ENCODE results near the gene CTSL. TPM values are rescaled to one million over a fixed set of nuclear protein-coding genes. Genes with fewer than 3 reads are reported as not detected.

Gene CTSL
- total RNA-seq, 3 donors from 2014 or later: 10.9 to 14.4 (median 13.2) TPM

GRCh38 chr9:87708546-87708945, 17.4 kb upstream of the CTSL start:
- Mint-ChIP-seq H3K4me1 (ENCODE audit: low read depth) (peaks cover 38% of the 10 kb centered on the region), H3K36me3 (ENCODE audit: insufficient read depth) (no peaks in the 10 kb centered on the region), H3K27me3 (ENCODE audit: low read depth) (no peaks in the 10 kb centered on the region), H3K4me3 (peak overlapping the region; percentile 29), H3K9me3 (no peaks in the 10 kb centered on the region)
- ATAC-seq (peak in 1 of 2 donors; percentile 23), DNase-seq (no peak)

- Mint-ChIP-seq H3K4me3 (peak overlapping the region; percentile 29), H3K27me3 (ENCODE audit: low read depth) (no peaks in the 10 kb centered on the region), H3K36me3 (ENCODE audit: insufficient read depth) (no peaks in the 10 kb centered on the region), H3K4me1 (ENCODE audit: low read depth) (peaks cover 40% of the 10 kb centered on the region), H3K9me3 (no peaks in the 10 kb centered on the region)
- no peak for DNase-seq
- ATAC-seq: peak; percentile 76 to 88
Measured at GRCh38 chr9:87708986-87709728, 16.8 kb upstream of the CTSL start.

DNA sequence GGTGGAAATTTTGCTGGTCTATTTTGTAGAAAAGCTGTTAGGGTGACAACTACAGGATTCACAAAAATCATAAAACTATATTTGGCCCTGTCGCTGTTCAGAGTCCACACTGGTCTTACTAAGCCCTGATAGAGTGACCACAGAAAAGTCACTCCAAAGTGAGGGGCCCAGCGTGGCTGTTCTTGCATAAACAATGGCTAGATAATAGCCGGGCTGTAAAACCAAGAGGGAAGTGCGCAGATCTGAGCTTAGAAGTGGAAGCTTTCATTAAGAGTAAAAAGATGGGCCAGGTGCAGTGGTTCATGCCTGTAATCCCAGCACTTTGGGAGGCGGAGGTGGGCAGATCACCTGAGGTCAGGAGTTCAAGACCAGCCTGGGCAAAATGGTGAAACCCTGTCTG, 15.5 kb upstream of the CTSL start:
- DNase-seq (no peak), ATAC-seq (no peak)
- H3K27me3 Mint-ChIP-seq (ENCODE audit: low read depth): no peaks in the 10 kb centered on the region
- H3K4me1 Mint-ChIP-seq (ENCODE audit: low read depth): peaks cover 42% of the 10 kb centered on the region
- no peak overlapping the region for H3K4me3 Mint-ChIP-seq
- no peaks in the 10 kb centered on the region for H3K9me3 Mint-ChIP-seq
- H3K36me3 Mint-ChIP-seq (ENCODE audit: insufficient read depth): no peaks in the 10 kb centered on the region

- no peak for ATAC-seq
- Mint-ChIP-seq H3K4me3 (no peak overlapping the region), H3K9me3 (no peaks in the 10 kb centered on the region), H3K4me1 (ENCODE audit: low read depth) (peaks cover 42% of the 10 kb centered on the region), H3K27me3 (ENCODE audit: low read depth) (no peaks in the 10 kb centered on the region), H3K36me3 (ENCODE audit: insufficient read depth) (no peaks in the 10 kb centered on the region)
- no peak for DNase-seq
Measured at GRCh38 chr9:87711857-87712800, 13.8 kb upstream of the CTSL start.

DNA sequence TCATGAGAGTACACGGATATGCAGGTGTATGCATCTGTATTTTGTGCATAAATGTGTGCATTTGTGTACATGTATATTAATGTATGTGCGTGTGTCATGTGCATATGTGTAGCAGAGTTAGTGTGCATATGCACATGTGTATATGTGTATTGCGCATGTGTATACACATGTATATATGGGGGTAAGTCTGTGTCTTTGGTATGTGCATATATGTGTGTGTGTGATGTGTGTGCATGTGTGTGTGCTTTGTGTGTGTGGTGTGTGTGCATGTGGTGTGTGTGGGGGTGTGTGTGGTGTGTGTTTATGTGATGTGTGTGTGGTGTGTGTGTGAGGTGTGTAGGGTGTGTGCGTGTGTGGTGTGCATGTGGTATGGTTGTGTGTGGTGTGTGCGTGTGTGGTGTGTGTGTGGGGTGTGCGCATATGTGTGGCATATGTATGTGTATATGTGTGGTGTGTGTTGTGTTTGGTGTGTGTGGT, 13.1 kb upstream of the CTSL start:
- Mint-ChIP-seq H3K27me3 (ENCODE audit: low read depth) (no peaks in the 10 kb centered on the region), H3K9me3 (no peaks in the 10 kb centered on the region), H3K36me3 (ENCODE audit: insufficient read depth) (no peaks in the 10 kb centered on the region), H3K4me1 (ENCODE audit: low read depth) (peaks cover 37% of the 10 kb centered on the region), H3K4me3 (no peak overlapping the region)
- no peak for DNase-seq
- ATAC-seq: peak in 1 of 2 donors; percentile 4

DNA sequence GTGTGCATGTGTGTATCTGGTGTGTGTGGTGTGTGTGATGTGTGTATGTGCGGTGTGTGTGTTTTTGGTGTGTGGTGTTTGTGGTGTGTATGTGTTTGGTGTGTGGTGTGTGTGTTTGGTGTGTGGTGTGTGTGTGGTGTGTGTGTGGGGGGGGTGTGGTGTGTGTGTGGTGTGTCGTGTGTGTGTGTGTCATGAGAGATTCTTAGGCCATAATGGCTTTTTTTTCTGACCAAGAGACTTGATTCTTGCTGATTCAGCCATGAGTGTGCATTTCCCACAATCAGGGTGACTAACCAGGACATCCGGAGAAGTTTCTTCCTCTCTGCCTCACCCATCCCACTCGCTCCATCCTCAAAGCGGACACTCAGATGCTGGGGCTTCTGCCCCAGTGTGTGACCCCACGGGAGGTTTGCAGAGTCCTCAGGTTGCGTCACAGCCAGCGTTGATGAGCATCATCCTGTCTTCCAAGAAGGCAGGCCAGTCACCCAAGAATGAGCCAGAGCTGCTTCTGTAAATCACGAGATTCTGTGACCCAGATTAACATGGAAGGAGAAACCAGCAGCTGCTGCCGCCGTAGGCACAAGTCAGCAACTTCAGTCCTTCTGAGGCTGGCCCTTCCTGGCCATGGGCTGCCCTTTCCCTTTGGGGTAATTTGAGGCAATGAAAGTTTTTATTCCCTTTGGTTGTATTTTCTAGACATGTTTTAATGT, 12.5 kb upstream of the CTSL start:
- Mint-ChIP-seq H3K36me3 (ENCODE audit: insufficient read depth) (no peaks in the 10 kb centered on the region), H3K4me3 (no peak overlapping the region), H3K27me3 (ENCODE audit: low read depth) (no peaks in the 10 kb centered on the region), H3K9me3 (no peaks in the 10 kb centered on the region), H3K4me1 (ENCODE audit: low read depth) (peaks cover 33% of the 10 kb centered on the region)
- peak; percentile 36 to 66 for ATAC-seq
- no peak for DNase-seq

GRCh38 chr9:87713988-87714330, 12.0 kb upstream of the CTSL start:
- Mint-ChIP-seq H3K9me3 (no peaks in the 10 kb centered on the region), H3K4me3 (no peak overlapping the region), H3K4me1 (ENCODE audit: low read depth) (peaks cover 28% of the 10 kb centered on the region), H3K27me3 (ENCODE audit: low read depth) (no peaks in the 10 kb centered on the region), H3K36me3 (ENCODE audit: insufficient read depth) (no peaks in the 10 kb centered on the region)
- ATAC-seq (no peak), DNase-seq (no peak)

DNA sequence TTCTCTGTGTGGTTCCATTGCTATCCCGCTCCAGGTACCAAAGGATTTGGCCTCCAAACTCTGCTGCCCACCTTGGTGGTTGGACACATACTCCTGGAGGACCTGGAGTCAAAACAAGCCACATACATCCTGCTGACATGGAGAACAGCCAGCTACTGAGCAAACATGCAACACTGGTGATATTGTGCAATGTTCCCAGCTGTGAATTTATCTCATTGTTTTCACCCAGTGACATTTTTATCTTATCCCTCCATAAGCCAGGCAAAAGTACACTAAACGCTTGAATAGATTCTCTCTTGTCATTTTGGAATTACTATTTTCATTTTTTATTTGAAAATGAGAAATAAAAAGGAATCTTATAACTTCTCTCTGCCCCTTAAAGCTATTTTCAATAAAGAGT, 11.1 kb upstream of the CTSL start:
- Mint-ChIP-seq H3K27me3 (ENCODE audit: low read depth) (no peaks in the 10 kb centered on the region), H3K4me1 (ENCODE audit: low read depth) (peaks cover 19% of the 10 kb centered on the region), H3K4me3 (no peak overlapping the region), H3K36me3 (ENCODE audit: insufficient read depth) (no peaks in the 10 kb centered on the region), H3K9me3 (no peaks in the 10 kb centered on the region)
- ATAC-seq: no peak
- no peak for DNase-seq

- H3K4me1 Mint-ChIP-seq (ENCODE audit: low read depth): peaks cover 11% of the 10 kb centered on the region
- H3K4me3 Mint-ChIP-seq: no peak overlapping the region
- ATAC-seq: no peak
Measured at GRCh38 chr9:87716141-87716540, 9.8 kb upstream of the CTSL start.

DNA sequence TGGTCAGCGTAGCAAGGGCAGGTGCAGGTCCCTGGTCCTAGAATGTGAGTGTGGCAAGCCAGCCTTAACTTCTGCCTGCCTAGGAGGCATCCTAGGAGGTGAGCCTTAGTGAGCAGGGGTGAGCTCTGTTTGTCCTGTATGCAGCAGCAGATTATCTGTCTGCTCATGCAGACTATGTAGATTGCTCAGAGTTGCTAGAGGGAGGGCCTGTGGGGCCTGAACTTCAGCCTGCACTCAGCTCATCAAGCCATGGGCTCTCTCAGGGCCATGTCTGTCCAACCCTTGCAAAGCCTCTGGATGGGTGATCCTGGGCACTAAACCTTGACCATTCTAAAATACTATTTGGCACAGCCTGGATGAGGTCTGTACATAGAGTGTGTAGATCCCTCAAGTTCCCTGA, 8.5 kb upstream of the CTSL start:
- H3K4me3 Mint-ChIP-seq: no peak overlapping the region

More at GRCh38 chr9:87716141-87716540, 9.8 kb upstream of the CTSL start:
- no peaks in the 10 kb centered on the region for H3K36me3 Mint-ChIP-seq (ENCODE audit: insufficient read depth)
- H3K9me3 Mint-ChIP-seq: no peaks in the 10 kb centered on the region
- no peak for DNase-seq
- no peaks in the 10 kb centered on the region for H3K27me3 Mint-ChIP-seq (ENCODE audit: low read depth)

GRCh38 chr9:87718231-87718630, 7.7 kb upstream of the CTSL start:
- DNase-seq: no peak
- no peak for ATAC-seq
- H3K36me3 Mint-ChIP-seq (ENCODE audit: insufficient read depth): no peaks in the 10 kb centered on the region
- peaks cover 6% of the 10 kb centered on the region for H3K4me1 Mint-ChIP-seq (ENCODE audit: low read depth)
- H3K27me3 Mint-ChIP-seq (ENCODE audit: low read depth): no peaks in the 10 kb centered on the region
- H3K4me3 Mint-ChIP-seq: no peak overlapping the region
- no peaks in the 10 kb centered on the region for H3K9me3 Mint-ChIP-seq

More for the DNA sequence above, 8.5 kb upstream of the CTSL start:
- Mint-ChIP-seq H3K4me1 (ENCODE audit: low read depth) (peaks cover 11% of the 10 kb centered on the region), H3K36me3 (ENCODE audit: insufficient read depth) (no peaks in the 10 kb centered on the region), H3K9me3 (no peaks in the 10 kb centered on the region), H3K27me3 (ENCODE audit: low read depth) (no peaks in the 10 kb centered on the region)
- ATAC-seq: peak in 1 of 2 donors; percentile 17
- DNase-seq: no peak

DNA sequence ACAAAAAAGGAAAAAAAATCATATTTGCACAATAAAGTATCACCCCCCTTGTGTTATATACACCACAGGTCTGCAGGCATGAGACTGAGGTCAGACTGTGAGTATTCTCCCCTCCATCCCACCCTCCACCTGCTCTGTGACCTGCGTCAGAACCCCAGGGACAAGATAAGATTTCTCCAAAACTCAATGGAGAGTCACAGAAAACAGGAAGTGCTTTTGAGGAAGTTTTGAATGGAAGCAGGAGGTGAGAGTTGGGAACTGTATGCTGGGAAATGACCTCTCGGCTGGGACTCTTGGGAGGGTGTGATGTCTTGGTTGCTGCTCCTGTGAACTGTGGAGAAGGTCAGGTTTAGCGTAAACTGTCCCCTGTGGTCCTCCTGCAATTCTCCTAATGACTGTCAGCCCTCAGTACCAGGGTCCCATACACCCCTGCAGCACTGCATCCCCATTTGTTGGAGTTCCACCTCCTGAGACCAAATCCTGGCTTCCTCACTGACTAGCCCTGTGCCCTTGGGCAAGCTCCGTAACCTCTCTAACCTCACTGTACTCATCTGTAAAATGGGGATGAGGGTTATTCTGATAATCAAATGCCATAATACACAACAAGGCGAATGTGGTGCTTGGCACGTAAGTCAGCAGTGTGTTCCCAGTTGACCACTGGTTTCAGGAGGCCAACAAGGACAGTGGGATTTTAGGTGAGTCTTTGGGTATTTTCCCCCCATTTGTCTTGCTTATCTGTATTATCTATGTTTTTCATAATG, 6.9 kb upstream of the CTSL start:
- no peaks in the 10 kb centered on the region for H3K9me3 Mint-ChIP-seq
- H3K4me3 Mint-ChIP-seq: no peak overlapping the region
- no peaks in the 10 kb centered on the region for H3K27me3 Mint-ChIP-seq (ENCODE audit: low read depth)
- no peak for DNase-seq
- H3K36me3 Mint-ChIP-seq (ENCODE audit: insufficient read depth): no peaks in the 10 kb centered on the region
- ATAC-seq: no peak
- H3K4me1 Mint-ChIP-seq (ENCODE audit: low read depth): peaks cover 2% of the 10 kb centered on the region

- Mint-ChIP-seq H3K27me3 (ENCODE audit: low read depth) (peaks cover 4% of the 10 kb centered on the region), H3K4me1 (ENCODE audit: low read depth) (no peaks in the 10 kb centered on the region), H3K4me3 (no peak overlapping the region), H3K36me3 (ENCODE audit: insufficient read depth) (no peaks in the 10 kb centered on the region), H3K9me3 (no peaks in the 10 kb centered on the region)
- ATAC-seq (no peak), DNase-seq (no peak)
Measured at GRCh38 chr9:87720173-87720572, 5.7 kb upstream of the CTSL start.

Measured in activated T-cell treated with anti-CD3 and anti-CD28 coated beads, Interleukin-2, amount 50 U/mL, for 4 hours (primary cell).